Measurements from ENCODE around the gene SIRT5. TPM values are rescaled to one million over a fixed set of nuclear protein-coding genes. Genes with fewer than 3 reads are reported as not detected.

Gene SIRT5
- total RNA-seq, 1 experiment from 2014 or later = 13.8 TPM

DNA sequence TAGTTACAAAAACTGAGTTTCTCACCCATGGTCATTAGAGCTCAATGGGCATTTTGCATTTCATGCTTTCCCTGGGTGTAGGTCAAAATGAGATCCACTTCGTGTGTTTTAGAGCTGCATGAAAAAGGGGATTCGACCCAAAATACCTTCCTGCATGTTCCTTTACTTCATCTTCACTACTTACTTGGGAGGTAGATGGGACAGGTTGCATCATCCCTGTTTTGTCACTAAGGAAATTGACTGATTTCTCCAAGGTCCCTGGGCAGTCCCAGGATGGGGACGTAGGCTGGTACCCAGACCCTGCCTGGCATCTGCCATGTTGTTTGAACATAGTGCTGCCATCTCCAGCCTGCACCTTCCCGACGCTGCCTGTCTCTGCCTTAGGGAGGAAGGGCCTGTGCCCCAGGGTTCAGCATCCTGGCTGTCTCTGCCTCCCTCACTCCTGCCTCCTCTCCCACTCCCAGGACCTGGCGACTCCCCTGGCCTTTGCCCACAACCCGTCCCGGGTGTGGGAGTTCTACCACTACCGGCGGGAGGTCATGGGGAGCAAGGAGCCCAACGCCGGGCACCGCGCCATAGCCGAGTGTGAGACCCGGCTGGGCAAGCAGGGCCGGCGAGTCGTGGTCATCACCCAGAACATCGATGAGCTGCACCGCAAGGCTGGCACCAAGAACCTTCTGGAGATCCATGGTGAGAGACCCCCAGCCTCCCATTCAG, 17.0 kb downstream of the SIRT5 start:
- Histone ChIP-seq H3K27me3 (ENCODE audit: insufficient read depth, low read length) (no peaks in the 10 kb centered on the region), H3K36me3 (ENCODE audit: control insufficient read depth in 1 of 2, insufficient read depth in 2 of 2, low read length in 2 of 2) (no peaks in the 10 kb centered on the region; a peak in 1 of 4 replicates), H3K27ac (ENCODE audit: low read depth, low read length) (no peak overlapping the region), H3K4me1 (ENCODE audit: control insufficient read depth in 1 of 2, insufficient read depth in 2 of 2, low read length in 2 of 2) (no peaks in the 10 kb centered on the region), H3K9me3 (ENCODE audit: control insufficient read depth in 1 of 2, insufficient read depth in 1 of 2, low read depth in 1 of 2, low read length in 2 of 2) (no peaks in the 10 kb centered on the region), H3K4me2 (ENCODE audit: low read length) (no peak overlapping the region), H3K9me2 (ENCODE audit: insufficient read depth) (no peaks in the 10 kb centered on the region), H3K4me3 (replicated peaks in 1 of 2; ENCODE audit: low read depth in 1 of 2, low read length in 2 of 2) (no peak overlapping the region), H3K79me2 (ENCODE audit: insufficient read depth, low read length) (no peaks in the 10 kb centered on the region), H2AFZ (ENCODE audit: low read depth, low read length, poor library complexity, severe bottlenecking) (no peak overlapping the region), H3K9ac (ENCODE audit: low read length) (no peak overlapping the region), H4K20me1 (ENCODE audit: insufficient read depth) (no peaks in the 10 kb centered on the region)
- RAD21 ChIA-PET (ENCODE audit: low non-redundant PET in 1 of 2, low total read pairs in 2 of 2, uncharacterized antibody in 2 of 2, unreplicated experiment in 2 of 2) = no interaction called here
- CTCF ChIA-PET = no interaction called here
- TF ChIP-seq SP1 (IDR thresholded peaks at IDR 0.05; ENCODE audit: low read depth) (no peak), TCF7L2 (IDR thresholded peaks at IDR 0.05; ENCODE audit: borderline replicate concordance, extremely low read depth, insufficient read depth, insufficient read length) (no peak)
- BruUV-seq (replicated peaks) = no TSS peak
- ATAC-seq (no peak), DNase-seq (ENCODE audit: low read depth, low spot score) (no peak)
- intact Hi-C loops (cut with micrococcal nuclease) = no loop called here
- POLR2A ChIA-PET = no interaction called here

DNA sequence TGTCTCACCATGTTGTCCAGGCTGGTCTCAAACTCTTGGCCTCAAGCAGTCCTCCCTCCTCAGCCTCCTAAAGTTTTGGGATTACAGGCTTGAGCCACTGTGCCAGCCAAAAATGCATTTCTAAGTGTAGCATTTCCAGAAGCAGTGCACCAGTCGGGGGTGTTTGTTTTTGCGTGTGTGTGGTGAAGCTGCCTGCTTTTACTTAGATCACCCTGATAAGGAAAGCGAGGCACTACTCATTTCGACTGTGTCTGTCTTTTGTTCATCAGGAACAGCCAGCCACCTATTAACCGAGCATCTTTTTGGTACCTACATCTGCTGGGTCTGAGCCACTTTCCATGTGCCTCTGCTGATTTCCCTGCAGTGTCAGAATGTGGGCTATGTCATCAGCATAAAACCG, 18.7 kb downstream of the SIRT5 start:
- Histone ChIP-seq H3K4me2 (ENCODE audit: low read length) (no peak overlapping the region), H3K27ac (ENCODE audit: low read depth, low read length) (no peak overlapping the region), H4K20me1 (ENCODE audit: insufficient read depth) (no peaks in the 10 kb centered on the region), H3K9ac (ENCODE audit: low read length) (no peak overlapping the region), H3K27me3 (ENCODE audit: insufficient read depth, low read length) (no peaks in the 10 kb centered on the region), H3K4me3 (replicated peaks in 1 of 2; ENCODE audit: low read depth in 1 of 2, low read length in 2 of 2) (no peak overlapping the region), H3K9me2 (ENCODE audit: insufficient read depth) (no peaks in the 10 kb centered on the region), H3K9me3 (ENCODE audit: control insufficient read depth in 1 of 2, insufficient read depth in 1 of 2, low read depth in 1 of 2, low read length in 2 of 2) (no peaks in the 10 kb centered on the region), H3K79me2 (ENCODE audit: insufficient read depth, low read length) (no peaks in the 10 kb centered on the region), H3K36me3 (ENCODE audit: control insufficient read depth in 1 of 2, insufficient read depth in 2 of 2, low read length in 2 of 2) (no peaks in the 10 kb centered on the region; a peak in 1 of 4 replicates), H2AFZ (ENCODE audit: low read depth, low read length, poor library complexity, severe bottlenecking) (no peak overlapping the region), H3K4me1 (ENCODE audit: control insufficient read depth in 1 of 2, insufficient read depth in 2 of 2, low read length in 2 of 2) (no peaks in the 10 kb centered on the region)
- no TSS peak for BruUV-seq (replicated peaks)
- DNase-seq (ENCODE audit: low read depth, low spot score) (no peak), ATAC-seq (no peak)
- ChIA-PET POLR2A (no interaction called here), CTCF (no interaction called here), RAD21 (ENCODE audit: low non-redundant PET in 1 of 2, low total read pairs in 2 of 2, uncharacterized antibody in 2 of 2, unreplicated experiment in 2 of 2) (no interaction called here)
- TF ChIP-seq, protein P1, sequence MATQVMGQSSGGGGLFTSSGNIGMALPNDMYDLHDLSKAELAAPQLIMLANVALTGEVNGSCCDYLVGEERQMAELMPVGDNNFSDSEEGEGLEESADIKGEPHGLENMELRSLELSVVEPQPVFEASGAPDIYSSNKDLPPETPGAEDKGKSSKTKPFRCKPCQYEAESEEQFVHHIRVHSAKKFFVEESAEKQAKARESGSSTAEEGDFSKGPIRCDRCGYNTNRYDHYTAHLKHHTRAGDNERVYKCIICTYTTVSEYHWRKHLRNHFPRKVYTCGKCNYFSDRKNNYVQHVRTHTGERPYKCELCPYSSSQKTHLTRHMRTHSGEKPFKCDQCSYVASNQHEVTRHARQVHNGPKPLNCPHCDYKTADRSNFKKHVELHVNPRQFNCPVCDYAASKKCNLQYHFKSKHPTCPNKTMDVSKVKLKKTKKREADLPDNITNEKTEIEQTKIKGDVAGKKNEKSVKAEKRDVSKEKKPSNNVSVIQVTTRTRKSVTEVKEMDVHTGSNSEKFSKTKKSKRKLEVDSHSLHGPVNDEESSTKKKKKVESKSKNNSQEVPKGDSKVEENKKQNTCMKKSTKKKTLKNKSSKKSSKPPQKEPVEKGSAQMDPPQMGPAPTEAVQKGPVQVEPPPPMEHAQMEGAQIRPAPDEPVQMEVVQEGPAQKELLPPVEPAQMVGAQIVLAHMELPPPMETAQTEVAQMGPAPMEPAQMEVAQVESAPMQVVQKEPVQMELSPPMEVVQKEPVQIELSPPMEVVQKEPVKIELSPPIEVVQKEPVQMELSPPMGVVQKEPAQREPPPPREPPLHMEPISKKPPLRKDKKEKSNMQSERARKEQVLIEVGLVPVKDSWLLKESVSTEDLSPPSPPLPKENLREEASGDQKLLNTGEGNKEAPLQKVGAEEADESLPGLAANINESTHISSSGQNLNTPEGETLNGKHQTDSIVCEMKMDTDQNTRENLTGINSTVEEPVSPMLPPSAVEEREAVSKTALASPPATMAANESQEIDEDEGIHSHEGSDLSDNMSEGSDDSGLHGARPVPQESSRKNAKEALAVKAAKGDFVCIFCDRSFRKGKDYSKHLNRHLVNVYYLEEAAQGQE (IDR thresholded peaks at IDR 0.05; ENCODE audit: low read depth) = no peak
- TF ChIP-seq ZNF274 (IDR thresholded peaks at IDR 0.05; ENCODE audit: low read depth, low read length) = no peak
- no peak for TF ChIP-seq POLR2A (IDR thresholded peaks at IDR 0.05; ENCODE audit: borderline replicate concordance, extremely low read depth, insufficient read depth, insufficient read length)
- TF ChIP-seq ELF1 (IDR thresholded peaks at IDR 0.05; ENCODE audit: borderline replicate concordance, low read depth) = no peak
- intact Hi-C loops (cut with micrococcal nuclease) = loop anchor here (2.0 kb wide), 1 partner anchor 16 kb away; no protein-coding TSS in a partner anchor
